A673 (cell line): ENCODE measurements around the gene CRPPA. TPM values are rescaled to one million over a fixed set of nuclear protein-coding genes. Genes with fewer than 3 reads are reported as not detected.

ENCODE experiments used
- BruUV-seq: library from RNA; stranded (reverse); fragments of 400-500 nt; replicated peaks from 2 replicates; lab custom pipeline; 2021; lab: Mats Ljungman, UMichigan
- CTCF ChIA-PET: fragments of 300-600 bp; sonication (Branson Sonifier 250); formaldehyde crosslinking; loops from one replicate; lab custom pipeline; 2022; ENCODE audit warnings: antibody characterized with exemption; lab: Charles Lee
- POLR2A ChIA-PET: fragments of 300-600 bp; sonication (Branson Sonifier 250); formaldehyde crosslinking; loops from one replicate; lab custom pipeline; 2022; ENCODE audit warnings: antibody characterized with exemption; ENCODE audit not compliant: low non-redundant PET; lab: Charles Lee
- DNase-seq: peaks from one replicate; pipeline ENCODE4 v3.0.0-alpha.2; 2015; ENCODE audit warnings: low spot score
- H3K27ac ChIP-seq: fragments of 200-600 bp; sonication (generic); 2 replicates; pipeline ENCODE4 v1.5.1; 2016; ENCODE audit warnings: mixed run types, low read depth, mild to moderate bottlenecking, mixed read lengths, antibody characterized with exemption, low read length; ENCODE audit not compliant: poor library complexity, severe bottlenecking
- H3K27me3 ChIP-seq: fragments of 200-600 bp; sonication (generic); replicated peaks from 2 replicates; pipeline ENCODE4 v1.6.1; 2017; ENCODE audit warnings: mixed run types, low read depth, mild to moderate bottlenecking, mixed read lengths, antibody characterized with exemption, low read length; ENCODE audit not compliant: insufficient read depth, poor library complexity
- H3K36me3 ChIP-seq: fragments of 200-600 bp; sonication (generic); 2 replicates; pipeline ENCODE4 v1.6.1; 2016; ENCODE audit warnings: mixed run types, mild to moderate bottlenecking, mixed read lengths, antibody characterized with exemption, low read length; ENCODE audit not compliant: insufficient read depth, poor library complexity, severe bottlenecking
- H3K4me1 ChIP-seq: fragments of 200-600 bp; sonication (generic); 2 replicates; pipeline ENCODE4 v1.6.1; 2017; ENCODE audit warnings: mixed run types, mild to moderate bottlenecking, mixed read lengths, antibody characterized with exemption, low read length; ENCODE audit not compliant: insufficient read depth, poor library complexity, severe bottlenecking
- H3K4me3 ChIP-seq: fragments of 200-600 bp; sonication (generic); 2 replicates; pipeline ENCODE4 v1.5.1; 2016; ENCODE audit warnings: low read depth, mixed run types, mild to moderate bottlenecking, mixed read lengths, low read length; ENCODE audit not compliant: poor library complexity, severe bottlenecking
- H3K9me3 ChIP-seq: fragments of 200-600 bp; sonication (generic); 2 replicates; pipeline ENCODE4 v1.6.1; 2016; ENCODE audit warnings: mixed run types, low read depth, mild to moderate bottlenecking, mixed read lengths, antibody characterized with exemption, low read length; ENCODE audit not compliant: poor library complexity, severe bottlenecking
- CTCF ChIP-seq: fragments of 300-800, 200-600 bp; sonication (generic); conservative IDR thresholded peaks from 2 replicates; pipeline ENCODE4 v1.5.1; 2017; ENCODE audit warnings: low read depth, mild to moderate bottlenecking, antibody characterized with exemption, low read length, moderate library complexity, mixed read lengths
- EZH2 ChIP-seq: fragments of 200-600 bp; sonication (generic); IDR thresholded peaks from 2 replicates; pipeline ENCODE4 v1.6.1; 2017; ENCODE audit warnings: borderline replicate concordance, low read depth, mild to moderate bottlenecking, mixed read lengths, antibody characterized with exemption, low read length; ENCODE audit not compliant: poor library complexity, severe bottlenecking
- intact Hi-C: fragments of 100-400 bp; cut with micrococcal nuclease; formaldehyde crosslinking; loops from one replicate; pipeline ENCODE4 v1.10.0; 2022; ENCODE audit not compliant: unreplicated experiment
- total RNA-seq: library from RNA; stranded (reverse); gene quantifications from 2 replicates; pipeline ENCODE4 v1.2.3, GENCODE V29; 2021

CRPPA gene
- total RNA-seq, 1 experiment from 2014 or later, result 0.21 TPM

DNA sequence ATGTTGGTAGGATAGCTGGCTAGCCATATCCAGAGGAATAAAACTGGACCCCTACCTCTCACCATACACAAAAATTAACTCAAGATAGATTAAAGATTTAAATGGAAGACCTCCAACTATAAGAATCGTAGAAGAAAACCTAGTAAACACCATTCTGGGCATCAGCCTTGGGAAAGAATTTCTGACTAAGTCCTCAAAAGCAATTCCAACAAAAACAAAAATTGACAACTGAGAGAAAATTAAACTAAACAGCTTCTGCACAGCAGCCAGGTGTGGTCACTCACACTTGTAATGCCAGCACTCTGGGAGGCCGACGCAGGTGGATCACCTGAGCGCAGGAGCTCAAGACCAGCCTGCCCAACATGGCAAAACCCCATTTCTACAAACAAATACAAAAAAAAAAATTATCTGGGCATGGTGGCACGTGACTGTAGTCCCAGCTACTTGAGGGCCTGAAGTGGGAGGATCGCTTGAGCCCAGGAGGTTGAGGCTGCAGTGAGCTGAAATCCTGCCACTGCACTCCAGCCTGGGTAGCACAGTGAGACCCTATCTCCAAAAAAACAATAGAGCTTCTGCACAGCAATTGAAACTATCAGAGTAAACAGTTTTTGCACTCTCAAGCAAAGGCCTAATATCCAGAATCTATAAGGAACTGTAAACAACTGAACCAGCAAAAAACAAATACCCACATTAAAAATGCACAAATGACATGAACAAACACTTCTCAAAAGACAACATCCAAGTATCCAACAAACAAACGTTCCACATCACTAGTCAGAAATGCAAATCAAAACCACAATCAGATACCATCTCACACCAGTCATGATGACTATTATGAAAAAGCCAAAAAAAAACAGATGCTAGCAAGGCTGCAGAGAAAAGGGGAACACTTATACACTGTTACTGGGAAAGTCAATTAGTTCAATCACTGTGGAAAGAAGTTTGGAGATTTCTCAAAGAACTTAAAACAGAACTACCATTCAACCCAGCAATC lies 4.8 kb downstream of the CRPPA start:
- intact Hi-C loops, result no loop called here
- BruUV-seq, result no TSS peak

GRCh38 chr7:16412274-16413254 lies 8.8 kb downstream of the CRPPA start:
- no peak overlapping the region for H3K27ac ChIP-seq
- POLR2A ChIA-PET, result no interaction called here
- TF ChIP-seq CTCF (no peak), EZH2 (no peak)
- H3K27me3 ChIP-seq, result no peaks in the 10 kb centered on the region
- no peaks in the 10 kb centered on the region for H3K4me1 ChIP-seq
- no peaks in the 10 kb centered on the region for H3K36me3 ChIP-seq
- intact Hi-C loops, result no loop called here
- no peaks in the 10 kb centered on the region for H3K9me3 ChIP-seq
- BruUV-seq, result no TSS peak
- H3K4me3 ChIP-seq, result no peak overlapping the region
- no peak for DNase-seq
- CTCF ChIA-PET, result no interaction called here

More for the DNA sequence above, 4.8 kb downstream of the CRPPA start:
- DNase-seq, result no peak
- Histone ChIP-seq H3K4me1 (no peaks in the 10 kb centered on the region), H3K27ac (no peak overlapping the region), H3K9me3 (no peaks in the 10 kb centered on the region), H3K4me3 (no peak overlapping the region), H3K27me3 (no peaks in the 10 kb centered on the region), H3K36me3 (no peaks in the 10 kb centered on the region)
- POLR2A ChIA-PET, result no interaction called here
- CTCF ChIA-PET, result no interaction called here
- TF ChIP-seq CTCF, result no peak
- TF ChIP-seq EZH2, result no peak

DNA sequence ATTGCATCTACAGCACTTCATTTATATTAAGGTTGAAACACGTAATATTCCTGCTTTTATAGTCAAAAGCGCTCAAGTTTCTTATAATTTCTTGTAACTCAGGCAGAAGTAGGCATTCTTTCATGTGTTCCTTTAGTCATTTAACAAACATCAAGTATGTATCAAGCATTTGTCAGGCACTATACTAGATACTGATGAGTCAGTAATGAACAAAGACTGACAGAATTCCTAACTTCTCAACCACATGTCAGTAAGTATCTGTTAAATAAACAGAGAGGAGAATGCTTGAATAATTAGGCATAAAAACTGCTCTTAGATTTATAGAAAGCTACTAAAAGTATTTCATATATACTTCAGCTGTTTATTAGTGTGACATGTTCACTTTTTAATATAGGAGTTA lies 9.9 kb downstream of the CRPPA start:
- no peaks in the 10 kb centered on the region for H3K4me1 ChIP-seq
- no peaks in the 10 kb centered on the region for H3K9me3 ChIP-seq
- BruUV-seq, result no TSS peak
- TF ChIP-seq EZH2 (no peak), CTCF (no peak)
- no peak overlapping the region for H3K27ac ChIP-seq
- no peaks in the 10 kb centered on the region for H3K27me3 ChIP-seq
- H3K36me3 ChIP-seq, result no peaks in the 10 kb centered on the region
- intact Hi-C loops, result no loop called here
- no peak for DNase-seq
- H3K4me3 ChIP-seq, result no peak overlapping the region
- ChIA-PET POLR2A (no interaction called here), CTCF (no interaction called here)
